HG03108 (cell line): Measurements from ENCODE around the gene SNX9.
"Not testable (repeated sequence)": the region's sequence is repeated elsewhere in the genome, so short reads cannot be mapped to it uniquely, and the experiment has no call there.

Source experiments
- ATAC-seq: cut with Tn5 transposase; IDR thresholded peaks from one replicate; pipeline ENCODE4 v1.9.1; 2021; ENCODE audit warnings: moderate library complexity; ENCODE audit not compliant: unreplicated experiment

SNX9 gene

GRCh38 chr6:157911278-157911677 lies 88.2 kb downstream of the SNX9 start:
- ATAC-seq, result no peak

GRCh38 chr6:157911786-157912185 lies 88.7 kb downstream of the SNX9 start:
- ATAC-seq, result no peak

DNA sequence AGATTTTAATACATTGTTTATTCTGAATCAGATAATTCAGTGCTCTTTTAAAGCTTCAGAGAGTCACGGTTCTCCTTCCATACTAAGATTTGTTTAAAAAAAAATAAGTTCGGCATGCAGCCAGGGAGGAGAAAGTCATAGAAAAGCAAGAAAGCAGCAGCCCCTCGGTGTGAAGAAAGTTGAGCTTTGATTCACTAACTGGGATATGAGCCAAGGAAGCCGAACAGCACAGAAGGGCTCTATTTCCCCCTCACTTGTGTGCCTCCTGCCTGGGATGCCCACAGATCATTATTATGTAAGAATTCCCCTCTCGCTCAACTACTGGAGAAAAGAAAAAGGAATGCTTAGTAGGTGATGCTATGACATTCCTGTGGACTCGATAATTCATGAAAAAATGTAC lies 89.3 kb downstream of the SNX9 start:
- ATAC-seq, result no peak

DNA sequence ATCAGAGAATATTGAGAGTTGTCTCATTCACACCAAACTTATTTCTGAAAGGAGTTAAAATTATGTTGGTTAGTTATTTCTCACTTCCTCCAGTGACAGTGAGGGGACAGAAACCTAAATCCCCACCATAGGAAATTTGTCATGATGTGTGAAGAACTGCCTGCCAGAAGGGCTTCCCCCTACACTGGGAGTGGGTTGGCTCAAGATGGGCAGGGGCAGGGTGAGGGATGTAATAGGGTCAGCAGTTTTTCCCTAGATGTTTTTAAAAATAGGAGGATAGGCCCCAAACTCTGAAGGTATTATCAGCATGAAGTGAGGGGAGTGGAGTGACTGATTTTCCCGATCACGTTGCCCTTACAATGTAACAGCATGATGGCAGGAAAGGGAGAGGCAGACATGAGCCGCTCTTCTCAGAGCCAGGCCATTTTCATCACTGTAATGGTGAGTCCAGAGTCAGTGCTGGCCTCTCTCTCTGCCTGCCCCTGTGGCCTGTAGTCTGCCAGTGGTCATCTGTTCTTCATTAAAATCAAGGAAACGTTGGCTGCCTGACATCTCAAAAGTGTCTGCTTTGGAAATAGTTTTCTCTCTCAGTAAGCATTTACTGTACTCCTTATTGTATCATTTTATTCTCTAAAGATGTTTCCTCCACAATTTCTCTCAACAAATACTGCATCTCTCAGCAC lies 98.8 kb downstream of the SNX9 start:
- ATAC-seq, result no peak

GRCh38 chr6:157925771-157926170 lies 102.7 kb downstream of the SNX9 start:
- ATAC-seq, result no peak

GRCh38 chr6:157927011-157927410 lies 104.0 kb downstream of the SNX9 start:
- ATAC-seq, result no peak

- no peak for ATAC-seq
These were observed 105.4 kb downstream of the SNX9 start for GRCh38 chr6:157928428-157928827.

DNA sequence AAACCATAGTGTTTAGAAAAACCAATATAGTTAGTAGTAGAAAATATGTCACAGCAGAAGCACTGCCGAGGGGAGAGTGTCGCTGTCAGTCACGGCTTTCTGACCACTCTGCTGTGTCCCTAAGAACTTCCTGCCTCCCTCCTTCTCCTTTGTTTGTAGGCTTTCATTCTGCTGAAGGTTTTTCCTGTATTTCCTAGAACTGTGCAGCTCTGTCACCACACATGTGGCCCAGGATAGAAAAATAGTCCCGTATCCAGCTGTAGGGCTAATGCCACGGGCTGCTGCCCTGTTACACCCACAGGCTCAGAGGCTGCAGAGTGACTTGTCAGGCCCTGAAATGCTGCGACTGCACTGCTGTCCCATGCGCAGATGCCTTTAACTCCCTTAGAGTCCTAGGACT lies 106.0 kb downstream of the SNX9 start:
- no peak for ATAC-seq

DNA sequence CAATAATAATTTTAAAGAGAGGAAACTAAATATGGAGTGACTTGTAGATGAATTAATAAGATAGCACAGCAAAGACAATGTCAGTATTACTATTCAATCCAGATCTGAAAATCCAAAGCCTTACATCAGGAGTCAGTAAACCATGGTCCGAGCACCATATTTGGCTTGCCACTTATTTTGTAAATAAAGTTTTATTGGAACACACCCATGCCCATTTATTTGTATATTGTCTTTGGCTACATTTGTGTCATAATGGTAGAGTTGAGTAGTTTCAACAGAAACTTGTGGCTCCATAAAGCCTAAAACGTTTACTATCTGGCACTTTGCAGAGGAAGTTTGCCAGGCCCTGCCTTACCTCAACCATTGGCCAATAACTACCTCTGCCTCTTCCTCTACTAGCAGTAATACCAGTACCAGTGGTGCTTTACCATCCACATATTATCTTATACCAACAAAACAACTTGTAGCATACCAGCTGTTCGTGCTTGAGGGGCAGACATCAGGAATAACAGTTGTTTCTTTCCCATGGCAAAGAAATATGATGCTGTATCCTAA lies 106.8 kb downstream of the SNX9 start:
- ATAC-seq, result no peak

GRCh38 chr6:157935786-157936185 lies 112.7 kb downstream of the SNX9 start:
- ATAC-seq, result no peak

DNA sequence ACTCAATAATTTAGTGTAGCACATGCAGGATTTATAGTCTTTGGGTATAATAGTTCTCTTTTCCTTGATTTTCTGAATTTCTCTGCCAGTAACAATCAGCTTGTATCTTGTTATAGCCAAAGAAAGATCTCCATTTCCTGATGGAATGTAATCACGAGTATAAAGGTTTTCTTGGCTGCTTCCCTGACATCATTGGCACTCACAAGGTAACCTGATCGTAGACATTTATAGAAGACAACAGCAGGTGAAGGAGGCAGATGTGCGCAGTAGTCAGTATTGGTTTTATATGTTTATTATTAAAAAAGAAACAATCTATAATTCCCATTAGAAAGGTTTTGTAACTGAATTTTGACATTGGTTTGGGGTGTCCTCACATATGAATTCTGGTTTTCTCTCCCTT lies 114.3 kb downstream of the SNX9 start:
- ATAC-seq, result no peak

- no peak for ATAC-seq
These were observed 114.9 kb downstream of the SNX9 start for GRCh38 chr6:157937916-157938315.

DNA sequence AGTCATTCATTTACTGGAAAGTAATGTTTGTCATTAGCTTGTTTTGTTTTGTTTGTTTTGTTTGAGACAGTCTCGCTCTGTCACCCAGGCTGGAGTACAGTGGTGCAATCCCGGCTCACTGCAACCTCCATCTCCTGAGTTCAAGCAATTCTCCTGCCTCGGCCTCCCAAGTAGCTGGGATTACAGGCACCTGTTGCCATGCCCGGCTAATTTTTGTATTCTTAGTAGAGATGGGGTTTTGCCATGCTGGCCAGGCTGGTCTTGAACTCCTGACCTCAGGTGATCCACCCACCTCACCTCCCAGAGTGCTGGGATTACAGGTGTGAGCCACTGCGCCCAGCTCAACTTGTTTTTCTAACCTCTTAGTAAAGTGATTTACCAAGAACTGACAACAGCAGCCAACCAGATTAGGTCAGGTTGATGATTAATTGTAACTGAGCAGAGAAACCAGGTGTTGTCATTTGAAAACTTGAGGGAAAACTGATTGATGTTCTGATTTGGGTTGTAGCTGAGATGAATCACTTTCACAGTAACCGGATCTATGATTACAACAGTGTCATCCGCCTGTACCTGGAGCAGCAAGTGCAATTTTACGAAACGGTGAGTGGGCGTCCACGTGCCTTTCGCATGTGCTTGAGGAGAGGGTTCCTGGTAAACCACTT lies 117.5 kb downstream of the SNX9 start:
- ATAC-seq, result not testable (repeated sequence)

- ATAC-seq, result no peak
These were observed 118.2 kb downstream of the SNX9 start for GRCh38 chr6:157941101-157941863.

- no peak for ATAC-seq
These were observed 119.3 kb downstream of the SNX9 start for GRCh38 chr6:157942351-157942750.

GRCh38 chr6:157943249-157943963 lies 120.4 kb downstream of the SNX9 start:
- ATAC-seq, result no peak

DNA sequence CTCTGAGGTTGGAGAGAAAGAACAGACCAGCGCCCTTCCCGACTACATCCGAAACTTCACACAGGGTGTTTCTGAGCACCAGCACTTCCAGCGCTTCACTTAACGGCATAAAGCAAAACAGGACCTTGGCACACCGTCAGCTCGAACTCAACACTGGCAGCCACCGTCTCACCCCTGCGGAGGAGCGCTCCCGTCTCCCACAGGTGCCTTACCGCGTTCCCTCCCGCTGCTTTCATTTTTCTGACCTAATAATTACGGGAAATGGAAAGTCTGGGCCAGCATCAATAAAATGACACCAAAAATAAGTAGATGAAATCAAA lies 120.9 kb downstream of the SNX9 start:
- no peak for ATAC-seq

GRCh38 chr6:157944983-157945931 lies 122.2 kb downstream of the SNX9 start:
- ATAC-seq, result no peak

- no peak for ATAC-seq
These were observed 123.1 kb downstream of the SNX9 start for GRCh38 chr6:157946053-157946617.
